ENCODE data around the gene PLXNB3.

The PLXNB3 gene

DNA sequence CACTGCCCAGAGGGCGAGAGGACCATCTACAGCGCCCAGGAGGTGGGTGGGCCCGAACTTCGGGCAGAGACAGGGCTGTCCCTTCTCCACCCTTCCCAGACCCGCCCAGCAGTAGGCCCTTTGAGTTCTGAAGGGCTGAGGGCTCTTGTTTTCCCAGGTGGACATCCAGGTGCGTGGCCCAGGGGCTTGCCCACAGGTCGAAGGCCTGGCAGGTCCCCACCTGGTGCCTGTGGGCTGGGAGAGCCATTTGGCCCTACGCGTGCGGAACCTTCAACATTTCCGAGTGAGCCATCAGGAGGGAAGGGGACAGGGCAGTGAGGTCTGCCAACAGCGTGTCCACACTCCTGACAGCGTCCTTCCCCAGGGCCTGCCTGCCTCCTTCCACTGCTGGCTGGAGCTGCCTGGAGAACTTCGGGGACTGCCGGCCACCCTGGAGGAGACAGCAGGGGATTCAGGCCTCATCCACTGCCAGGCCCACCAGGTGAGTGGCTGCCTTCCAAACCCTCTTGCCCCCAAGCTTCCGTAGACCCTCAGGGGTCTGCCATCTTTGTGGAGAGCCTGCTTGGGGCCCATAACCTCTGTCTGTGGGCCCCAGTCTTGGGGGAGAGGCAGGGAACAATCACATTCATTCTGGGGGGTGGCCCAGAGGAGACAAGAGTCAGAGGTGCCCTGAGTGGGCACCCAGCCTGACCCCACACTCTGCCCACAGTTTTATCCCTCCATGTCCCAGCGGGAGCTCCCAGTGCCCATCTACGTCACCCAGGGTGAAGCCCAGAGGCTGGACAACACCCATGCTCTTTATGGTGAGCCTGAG lies 6.8 kb downstream of the PLXNB3 start:
- no peak overlapping the region for H4K12ac ChIP-seq (ENCODE audit: low read depth, low read length)
- H3K79me2 ChIP-seq (ENCODE audit: control insufficient read depth, insufficient read depth, low read length, poor library complexity): no peaks in the 10 kb centered on the region
- no peak for DNase-seq
- WGBS (ENCODE audit: extremely low coverage, insufficient coverage, insufficient read length): no CpG with 5 or more reads among the region's 18 CpGs
- H3K9me3 ChIP-seq (ENCODE audit: insufficient read depth, low read depth, low read length): peaks cover 2% of the 10 kb centered on the region
- H3K14ac ChIP-seq (ENCODE audit: low read length): no peak overlapping the region
- H2BK5ac ChIP-seq (ENCODE audit: low read depth, low read length, poor library complexity): no peak overlapping the region
- no peak overlapping the region for H2BK12ac ChIP-seq (ENCODE audit: low read length)
- no peak overlapping the region for H4K8ac ChIP-seq (ENCODE audit: low read depth, low read length)
- no peaks in the 10 kb centered on the region for H3K79me1 ChIP-seq (ENCODE audit: low read length)
- no peak overlapping the region for H2AK5ac ChIP-seq (ENCODE audit: low read length)
- H3K4ac ChIP-seq (ENCODE audit: low read depth, low read length): no peak overlapping the region
- H2AFZ ChIP-seq (ENCODE audit: insufficient read depth, low read length, poor library complexity): no peak overlapping the region
- no peak overlapping the region for H4K91ac ChIP-seq (ENCODE audit: low read depth, low read length)
- H2BK120ac ChIP-seq (ENCODE audit: insufficient read depth, low read length, poor library complexity): no peak overlapping the region
- H3K18ac ChIP-seq (ENCODE audit: low read length): no peak overlapping the region
- no peak overlapping the region for H3K4me3 ChIP-seq (ENCODE audit: low read depth, low read length)
- H3K36me3 ChIP-seq (ENCODE audit: control insufficient read depth in 1 of 2, insufficient read depth in 2 of 2, low read length in 2 of 2): no peaks in the 10 kb centered on the region
- H3K27ac ChIP-seq (ENCODE audit: low read depth, low read length): no peak overlapping the region
- H3K27me3 ChIP-seq (ENCODE audit: insufficient read depth, low read length): no peaks in the 10 kb centered on the region
- H3K9ac ChIP-seq (ENCODE audit: low read length): no peak overlapping the region
- no peaks in the 10 kb centered on the region for H3K4me1 ChIP-seq (ENCODE audit: control insufficient read depth in 1 of 2, insufficient read depth in 2 of 2, low read length in 2 of 2)
- H3K23ac ChIP-seq (ENCODE audit: low read length): no peak overlapping the region
- no peak overlapping the region for H3K4me2 ChIP-seq (ENCODE audit: low read length)

DNA sequence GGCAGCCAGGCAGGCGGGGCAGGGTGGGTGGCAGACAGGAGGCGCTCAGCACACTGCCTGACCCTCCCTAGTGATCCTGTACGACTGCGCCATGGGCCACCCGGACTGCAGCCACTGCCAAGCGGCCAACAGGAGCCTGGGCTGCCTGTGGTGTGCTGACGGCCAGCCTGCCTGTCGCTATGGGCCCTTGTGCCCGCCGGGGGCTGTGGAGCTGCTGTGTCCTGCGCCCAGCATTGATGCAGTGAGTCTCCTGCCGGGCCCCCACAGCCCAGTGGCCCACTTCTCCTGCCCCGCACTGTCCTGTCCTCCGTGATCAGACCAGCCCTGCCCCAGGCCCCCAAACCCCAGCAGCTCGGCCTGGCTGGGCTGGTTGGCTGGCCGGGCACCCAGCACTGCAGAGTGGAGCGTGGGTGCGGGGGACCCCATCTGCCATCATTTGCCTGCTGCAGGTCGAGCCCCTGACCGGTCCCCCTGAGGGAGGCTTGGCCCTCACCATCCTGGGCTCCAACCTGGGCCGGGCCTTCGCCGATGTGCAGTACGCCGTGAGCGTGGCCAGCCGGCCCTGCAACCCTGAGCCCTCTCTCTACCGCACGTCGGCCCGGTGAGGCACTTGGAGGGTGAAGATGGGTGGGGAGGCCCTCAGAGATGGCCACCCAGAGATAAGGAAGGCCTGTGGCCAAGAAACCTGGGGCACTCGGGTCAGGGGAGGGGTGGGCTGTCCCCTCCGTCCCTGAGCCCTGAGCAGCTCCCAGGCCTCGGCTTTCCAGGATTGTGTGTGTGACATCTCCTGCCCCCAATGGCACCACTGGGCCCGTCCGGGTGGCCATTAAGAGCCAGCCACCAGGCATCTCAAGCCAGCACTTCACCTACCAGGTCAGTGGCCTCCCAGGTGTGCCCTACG lies 7.6 kb downstream of the PLXNB3 start:
- Histone ChIP-seq H3K4me1 (ENCODE audit: control insufficient read depth in 1 of 2, insufficient read depth in 2 of 2, low read length in 2 of 2) (no peaks in the 10 kb centered on the region), H3K9ac (ENCODE audit: low read length) (no peak overlapping the region), H2BK12ac (ENCODE audit: low read length) (no peak overlapping the region), H3K27ac (ENCODE audit: low read depth, low read length) (no peak overlapping the region), H2AK5ac (ENCODE audit: low read length) (no peak overlapping the region), H3K27me3 (ENCODE audit: insufficient read depth, low read length) (no peaks in the 10 kb centered on the region), H2BK120ac (ENCODE audit: insufficient read depth, low read length, poor library complexity) (no peak overlapping the region), H3K23ac (ENCODE audit: low read length) (no peak overlapping the region), H3K79me1 (ENCODE audit: low read length) (no peaks in the 10 kb centered on the region), H4K91ac (ENCODE audit: low read depth, low read length) (no peak overlapping the region), H4K8ac (ENCODE audit: low read depth, low read length) (no peak overlapping the region), H3K18ac (ENCODE audit: low read length) (no peak overlapping the region), H3K9me3 (ENCODE audit: insufficient read depth, low read depth, low read length) (peaks cover 3% of the 10 kb centered on the region), H3K36me3 (ENCODE audit: control insufficient read depth in 1 of 2, insufficient read depth in 2 of 2, low read length in 2 of 2) (no peaks in the 10 kb centered on the region), H3K4me3 (ENCODE audit: low read depth, low read length) (no peak overlapping the region), H4K12ac (ENCODE audit: low read depth, low read length) (no peak overlapping the region), H3K79me2 (ENCODE audit: control insufficient read depth, insufficient read depth, low read length, poor library complexity) (no peaks in the 10 kb centered on the region), H3K14ac (ENCODE audit: low read length) (no peak overlapping the region), H2AFZ (ENCODE audit: insufficient read depth, low read length, poor library complexity) (no peak overlapping the region), H2BK5ac (ENCODE audit: low read depth, low read length, poor library complexity) (no peak overlapping the region), H3K4me2 (ENCODE audit: low read length) (no peak overlapping the region), H3K4ac (ENCODE audit: low read depth, low read length) (no peak overlapping the region)
- DNase-seq: no peak
- WGBS (ENCODE audit: extremely low coverage, insufficient coverage, insufficient read length): no CpG with 5 or more reads among the region's 37 CpGs

DNA sequence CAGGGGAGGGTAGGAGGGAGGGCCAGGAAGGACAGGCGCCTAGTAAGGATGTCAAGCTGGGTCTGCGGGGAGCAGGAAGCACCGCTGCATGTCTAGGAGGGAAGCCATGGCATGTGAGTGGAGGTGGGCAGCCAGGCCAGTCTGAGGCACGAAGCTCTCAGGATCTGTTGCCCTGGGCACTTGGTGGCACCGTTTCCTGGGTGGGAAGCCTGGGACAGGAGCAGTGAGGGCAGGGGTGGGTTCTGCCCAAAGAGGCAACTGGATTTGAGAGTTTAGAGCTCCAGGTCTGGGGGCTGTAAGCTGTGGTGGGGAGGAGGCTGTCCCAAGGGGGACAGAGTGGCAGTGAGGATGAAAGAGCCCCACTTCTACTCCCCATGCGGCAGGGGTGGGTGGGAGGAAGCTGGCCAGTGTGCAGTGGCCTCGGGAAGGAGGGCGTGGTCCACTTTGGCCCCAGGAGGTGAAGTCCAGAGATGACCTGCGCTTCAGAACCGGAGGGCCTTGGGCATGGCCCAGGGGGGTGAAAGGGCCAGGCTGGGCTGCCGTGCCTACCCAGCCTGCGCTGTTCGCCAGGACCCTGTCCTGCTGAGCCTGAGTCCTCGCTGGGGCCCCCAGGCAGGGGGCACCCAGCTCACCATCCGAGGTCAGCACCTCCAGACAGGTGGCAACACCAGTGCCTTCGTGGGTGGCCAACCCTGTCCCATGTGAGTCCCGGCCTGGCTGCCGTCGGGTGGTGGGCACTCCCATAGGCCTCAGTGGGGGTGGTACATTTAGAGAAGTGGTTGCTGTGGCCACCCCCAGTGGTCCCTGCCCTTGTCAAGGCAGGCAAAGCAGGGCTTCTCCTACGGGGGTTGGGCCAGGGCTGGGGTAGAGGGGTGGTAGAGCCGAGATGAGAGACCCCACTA lies 8.5 kb downstream of the PLXNB3 start:
- Histone ChIP-seq H3K27me3 (ENCODE audit: insufficient read depth, low read length) (no peaks in the 10 kb centered on the region), H3K18ac (ENCODE audit: low read length) (no peak overlapping the region), H2AFZ (ENCODE audit: insufficient read depth, low read length, poor library complexity) (no peak overlapping the region), H2BK5ac (ENCODE audit: low read depth, low read length, poor library complexity) (no peak overlapping the region), H2AK5ac (ENCODE audit: low read length) (no peak overlapping the region), H3K27ac (ENCODE audit: low read depth, low read length) (no peak overlapping the region), H2BK12ac (ENCODE audit: low read length) (no peak overlapping the region), H3K4me2 (ENCODE audit: low read length) (no peak overlapping the region), H4K91ac (ENCODE audit: low read depth, low read length) (no peak overlapping the region), H3K23ac (ENCODE audit: low read length) (no peak overlapping the region), H2BK120ac (ENCODE audit: insufficient read depth, low read length, poor library complexity) (no peak overlapping the region), H3K36me3 (ENCODE audit: control insufficient read depth in 1 of 2, insufficient read depth in 2 of 2, low read length in 2 of 2) (no peaks in the 10 kb centered on the region), H3K14ac (ENCODE audit: low read length) (no peak overlapping the region), H3K79me2 (ENCODE audit: control insufficient read depth, insufficient read depth, low read length, poor library complexity) (no peaks in the 10 kb centered on the region), H3K4me3 (ENCODE audit: low read depth, low read length) (no peak overlapping the region), H4K12ac (ENCODE audit: low read depth, low read length) (no peak overlapping the region), H3K4ac (ENCODE audit: low read depth, low read length) (no peak overlapping the region), H3K79me1 (ENCODE audit: low read length) (no peaks in the 10 kb centered on the region), H3K9me3 (ENCODE audit: insufficient read depth, low read depth, low read length) (peaks cover 3% of the 10 kb centered on the region), H3K4me1 (ENCODE audit: control insufficient read depth in 1 of 2, insufficient read depth in 2 of 2, low read length in 2 of 2) (no peaks in the 10 kb centered on the region), H4K8ac (ENCODE audit: low read depth, low read length) (no peak overlapping the region), H3K9ac (ENCODE audit: low read length) (no peak overlapping the region)
- no CpG with 5 or more reads among the region's 21 CpGs for WGBS (ENCODE audit: extremely low coverage, insufficient coverage, insufficient read length)
- DNase-seq: no peak

DNA sequence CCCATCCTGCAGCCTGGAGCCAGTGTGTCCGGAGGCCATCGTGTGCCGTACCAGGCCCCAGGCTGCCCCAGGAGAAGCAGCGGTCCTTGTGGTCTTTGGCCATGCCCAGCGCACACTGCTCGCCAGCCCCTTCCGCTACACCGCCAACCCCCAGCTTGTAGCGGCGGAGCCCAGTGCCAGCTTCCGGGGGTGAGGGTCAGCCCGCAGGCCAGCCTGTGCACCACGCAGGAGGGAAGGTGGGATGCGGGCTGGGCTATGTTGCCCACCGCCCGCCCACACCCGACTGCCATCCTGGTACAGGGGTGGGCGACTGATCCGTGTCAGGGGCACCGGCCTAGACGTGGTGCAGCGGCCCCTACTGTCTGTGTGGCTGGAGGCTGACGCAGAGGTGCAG lies 9.2 kb downstream of the PLXNB3 start:
- H3K79me1 ChIP-seq (ENCODE audit: low read length): no peaks in the 10 kb centered on the region
- H3K4ac ChIP-seq (ENCODE audit: low read depth, low read length): no peak overlapping the region
- H2BK12ac ChIP-seq (ENCODE audit: low read length): no peak overlapping the region
- H3K4me2 ChIP-seq (ENCODE audit: low read length): no peak overlapping the region
- H4K91ac ChIP-seq (ENCODE audit: low read depth, low read length): no peak overlapping the region
- H2AFZ ChIP-seq (ENCODE audit: insufficient read depth, low read length, poor library complexity): no peak overlapping the region
- no peaks in the 10 kb centered on the region for H3K27me3 ChIP-seq (ENCODE audit: insufficient read depth, low read length)
- H2BK120ac ChIP-seq (ENCODE audit: insufficient read depth, low read length, poor library complexity): no peak overlapping the region
- no peak overlapping the region for H3K4me3 ChIP-seq (ENCODE audit: low read depth, low read length)
- no peak overlapping the region for H2AK5ac ChIP-seq (ENCODE audit: low read length)
- peaks cover 3% of the 10 kb centered on the region for H3K9me3 ChIP-seq (ENCODE audit: insufficient read depth, low read depth, low read length)
- no peak overlapping the region for H2BK5ac ChIP-seq (ENCODE audit: low read depth, low read length, poor library complexity)
- H3K9ac ChIP-seq (ENCODE audit: low read length): no peak overlapping the region
- no peaks in the 10 kb centered on the region for H3K36me3 ChIP-seq (ENCODE audit: control insufficient read depth in 1 of 2, insufficient read depth in 2 of 2, low read length in 2 of 2)
- WGBS (ENCODE audit: extremely low coverage, insufficient coverage, insufficient read length): no CpG with 5 or more reads among the region's 23 CpGs
- no peak overlapping the region for H3K18ac ChIP-seq (ENCODE audit: low read length)
- no peak overlapping the region for H4K12ac ChIP-seq (ENCODE audit: low read depth, low read length)
- no peaks in the 10 kb centered on the region for H3K79me2 ChIP-seq (ENCODE audit: control insufficient read depth, insufficient read depth, low read length, poor library complexity)
- H3K4me1 ChIP-seq (ENCODE audit: control insufficient read depth in 1 of 2, insufficient read depth in 2 of 2, low read length in 2 of 2): no peaks in the 10 kb centered on the region
- no peak overlapping the region for H3K14ac ChIP-seq (ENCODE audit: low read length)
- no peak overlapping the region for H3K27ac ChIP-seq (ENCODE audit: low read depth, low read length)
- H4K8ac ChIP-seq (ENCODE audit: low read depth, low read length): no peak overlapping the region
- no peak overlapping the region for H3K23ac ChIP-seq (ENCODE audit: low read length)
- no peak for DNase-seq
